Hematopoietic multipotent progenitor cell (in vitro differentiated cells): Measurements from ENCODE around the gene DMAC2L. TPM values are rescaled to one million over a fixed set of nuclear protein-coding genes. Genes with fewer than 3 reads are reported as not detected.

ENCODE experiments used
- DNase-seq, 3 donors: peaks; one replicate each; pipeline ENCODE4 v3.0.0-alpha.2; 2011 to 2015; ENCODE audit warnings: low read depth in 2 of 3, low spot score in 2 of 3
- total RNA-seq: library from RNA; depleted of rRNA; stranded (reverse); fragments of >200 nt; gene quantifications from one replicate; pipeline ENCODE4 v1.2.3, GENCODE V29; 2012

The DMAC2L gene
- total RNA-seq, 1 donor = 16.7 TPM

GRCh38 chr14:50321009-50321660 is 9.0 kb downstream of the DMAC2L start:
- peak; percentile 37 to 94 (median 90) for DNase-seq

- no peak for DNase-seq
These were observed 19.5 kb downstream of the DMAC2L start for GRCh38 chr14:50331596-50331995.

GRCh38 chr14:50333014-50333509 is 20.9 kb downstream of the DMAC2L start:
- DNase-seq = no peak

- no peak for DNase-seq
These were observed 22.1 kb downstream of the DMAC2L start for GRCh38 chr14:50334211-50334610.

GRCh38 chr14:50335389-50335788 is 23.3 kb downstream of the DMAC2L start:
- no peak for DNase-seq

- peak in 2 of 3 donors; percentile 41 to 70 for DNase-seq
These were observed 24.1 kb downstream of the DMAC2L start for GRCh38 chr14:50335989-50336824.

- no peak for DNase-seq
These were observed 26.5 kb downstream of the DMAC2L start for GRCh38 chr14:50338587-50338986.

GRCh38 chr14:50339178-50339804 is 27.2 kb downstream of the DMAC2L start:
- no peak for DNase-seq

GRCh38 chr14:50340045-50340444 is 27.9 kb downstream of the DMAC2L start:
- no peak for DNase-seq

GRCh38 chr14:50340963-50341362 is 28.8 kb downstream of the DMAC2L start:
- no peak for DNase-seq

- peak in 2 of 3 donors; percentile 76 to 80 for DNase-seq
These were observed 30.3 kb downstream of the DMAC2L start for GRCh38 chr14:50342221-50343078.

- no peak for DNase-seq
These were observed 31.3 kb downstream of the DMAC2L start for GRCh38 chr14:50343434-50343833.

GRCh38 chr14:50344116-50344775 is 32.1 kb downstream of the DMAC2L start:
- DNase-seq = peak in 1 of 3 donors; percentile 46

GRCh38 chr14:50344876-50345563 is 32.9 kb downstream of the DMAC2L start:
- DNase-seq = no peak

GRCh38 chr14:50345846-50346422 is 33.8 kb downstream of the DMAC2L start:
- DNase-seq = no peak

GRCh38 chr14:50347521-50347920 is 35.4 kb downstream of the DMAC2L start:
- no peak for DNase-seq

GRCh38 chr14:50348933-50349332 is 36.8 kb downstream of the DMAC2L start:
- no peak for DNase-seq

- DNase-seq = no peak
These were observed 38.9 kb downstream of the DMAC2L start for GRCh38 chr14:50350975-50351374.

GRCh38 chr14:50352584-50352983 is 40.5 kb downstream of the DMAC2L start:
- DNase-seq = no peak
